HCT116 (cell line): ENCODE results near the gene PLA2G2C. TPM values are rescaled to one million over a fixed set of nuclear protein-coding genes. Genes with fewer than 3 reads are reported as not detected.

Source experiments
- ATAC-seq: fragments of 200-7000 bp; cut with Tn5 transposase; 2 replicates; pipeline ENCODE4 v1.9.1; 2020; ENCODE audit warnings: mild to moderate bottlenecking, moderate library complexity
- BruUV-seq: library from RNA; stranded (reverse); fragments of 400-500 nt; replicated peaks from 2 replicates; lab custom pipeline; 2021; lab: Mats Ljungman, UMichigan
- CTCF ChIA-PET: fragments of 300-600 bp; sonication (Branson Sonifier 250); formaldehyde crosslinking; loops from one replicate; lab custom pipeline; 2021; ENCODE audit warnings: antibody characterized with exemption; lab: Charles Lee
- POLR2A ChIA-PET: fragments of 300-600, 350-600 bp; sonication (Branson Sonifier 250); formaldehyde crosslinking; loops from one replicate; lab custom pipeline; 2021; ENCODE audit warnings: antibody characterized with exemption; lab: Charles Lee
- RAD21 ChIA-PET, 2 experiments: fragments of 300-600 bp; sonication (Branson Sonifier 250); formaldehyde crosslinking; loops; one replicate each; lab custom pipeline; 2023; ENCODE audit warnings: low total read pairs in 2 of 2; ENCODE audit not compliant: uncharacterized antibody in 2 of 2, unreplicated experiment in 2 of 2, low non-redundant PET in 1 of 2; lab: Charles Lee
- DNase-seq: peaks from one replicate; pipeline ENCODE4 v3.0.0-alpha.2; 2010; ENCODE audit warnings: low read depth, low spot score
- H2AFZ ChIP-seq: fragments of 200-600 bp; shearing (Covaris generic), sonication (generic); 2 replicates; pipeline ENCODE4 v1.6.1; 2017; ENCODE audit warnings: low read depth, mixed run types, mixed read lengths, antibody characterized with exemption, low read length; ENCODE audit not compliant: poor library complexity, severe bottlenecking
- H3K27ac ChIP-seq: 2 replicates; pipeline ENCODE4 v1.5.1; 2012; ENCODE audit warnings: low read depth, low read length
- H3K27me3 ChIP-seq: fragments of 200-600 bp; sonication (generic); 2 replicates; pipeline ENCODE4 v1.6.1; 2016; ENCODE audit warnings: mixed run types, low read length, mixed read lengths; ENCODE audit not compliant: insufficient read depth
- H3K36me3 ChIP-seq, 2 experiments: fragments of 200-500 bp in 1 of 2; fragments of 200-600 bp in 1 of 2; sonication (Bioruptor generic) in 1 of 2; sonication (generic) in 1 of 2; 2 replicates each; pipeline versions ENCODE4 v1.5.1 to v1.6.1; 2014 to 2016; ENCODE audit warnings: low read length in 2 of 2, inconsistent platforms in 1 of 2, mixed read lengths in 1 of 2, mixed run types in 1 of 2; ENCODE audit not compliant: insufficient read depth in 2 of 2, control insufficient read depth in 1 of 2
- H3K4me1 ChIP-seq, 2 experiments: fragments of 200-600 bp in 1 of 2; sonication (generic) in 1 of 2; 2 replicates each; pipeline versions ENCODE4 v1.5.1 to v1.6.1; 2012 to 2017; ENCODE audit warnings: low read length in 2 of 2, inconsistent platforms in 1 of 2, mild to moderate bottlenecking in 1 of 2, mixed read lengths in 1 of 2, mixed run types in 1 of 2, moderate library complexity in 1 of 2; ENCODE audit not compliant: insufficient read depth in 2 of 2, control insufficient read depth in 1 of 2
- H3K4me2 ChIP-seq: fragments of 200-600 bp; sonication (generic); 2 replicates; pipeline ENCODE4 v1.6.1; 2017; ENCODE audit warnings: mixed run types, low read length, mixed read lengths
- H3K4me3 ChIP-seq, 2 experiments: fragments of 200-600 bp in 1 of 2; sonication (generic) in 1 of 2; replicated peaks in 1 of 2; 2 replicates each; pipeline ENCODE4 v1.5.1; 2011 to 2016; ENCODE audit warnings: low read length in 2 of 2, control low read depth in 1 of 2, low read depth in 1 of 2, mild to moderate bottlenecking in 1 of 2, mixed read lengths in 1 of 2, mixed run types in 1 of 2
- H3K79me2 ChIP-seq: fragments of 200-600 bp; sonication (generic); 2 replicates; pipeline ENCODE4 v1.6.1; 2017; ENCODE audit warnings: mild to moderate bottlenecking, mixed run types, low read length, moderate library complexity, mixed read lengths; ENCODE audit not compliant: insufficient read depth
- H3K9ac ChIP-seq: fragments of 200-600 bp; sonication (generic); 2 replicates; pipeline ENCODE4 v1.6.1; 2016; ENCODE audit warnings: low read length, mixed read lengths
- H3K9me2 ChIP-seq: fragments of 200-600 bp; sonication (generic), shearing (Covaris generic); 2 replicates; pipeline ENCODE4 v1.6.1; 2017; ENCODE audit warnings: mixed run types, mild to moderate bottlenecking, moderate library complexity; ENCODE audit not compliant: insufficient read depth
- H3K9me3 ChIP-seq, 2 experiments: fragments of 200-500 bp in 1 of 2; fragments of 200-600 bp in 1 of 2; sonication (Bioruptor generic) in 1 of 2; sonication (generic) in 1 of 2; 2 replicates each; pipeline ENCODE4 v1.6.1; 2014 to 2017; ENCODE audit warnings: low read length in 2 of 2, mixed read lengths in 2 of 2, inconsistent platforms in 1 of 2, low read depth in 1 of 2, mild to moderate bottlenecking in 1 of 2, mixed run types in 1 of 2, moderate library complexity in 1 of 2; ENCODE audit not compliant: control insufficient read depth in 1 of 2, insufficient read depth in 1 of 2
- H4K20me1 ChIP-seq: fragments of 200-600 bp; sonication (generic), shearing (Covaris generic); 2 replicates; pipeline ENCODE4 v1.6.1; 2017; ENCODE audit warnings: mixed run types, mild to moderate bottlenecking, moderate library complexity; ENCODE audit not compliant: insufficient read depth
- ATF3 ChIP-seq: IDR thresholded peaks from 2 replicates; pipeline ENCODE4 v1.6.1; 2012
- CBX3 ChIP-seq: IDR thresholded peaks from 2 replicates; pipeline ENCODE4 v1.6.1; 2012; ENCODE audit warnings: low read depth
- CEBPB ChIP-seq: IDR thresholded peaks from 2 replicates; pipeline ENCODE4 v1.6.1; 2012; ENCODE audit warnings: low read depth
- EGR1 ChIP-seq: IDR thresholded peaks from 2 replicates; pipeline ENCODE4 v1.6.1; 2012; ENCODE audit warnings: low read depth
- ELF1 ChIP-seq: IDR thresholded peaks from 2 replicates; pipeline ENCODE4 v1.6.1; 2012; ENCODE audit warnings: low read depth, borderline replicate concordance
- EZH2phosphoT487 ChIP-seq: fragments of 200-600 bp; IDR thresholded peaks from 2 replicates; pipeline ENCODE4 v1.6.1; 2018; ENCODE audit warnings: antibody characterized with exemption, borderline replicate concordance
- MAX ChIP-seq: IDR thresholded peaks from 2 replicates; pipeline ENCODE4 v1.6.1; 2012
- POLR2A ChIP-seq: IDR thresholded peaks from 2 replicates; pipeline ENCODE4 v1.7.0; 2011; ENCODE audit warnings: borderline replicate concordance; ENCODE audit not compliant: insufficient read depth, insufficient read length; ENCODE audit errors: extremely low read depth
- POLR2AphosphoS5 ChIP-seq: IDR thresholded peaks from 2 replicates; pipeline ENCODE4 v1.6.1; 2011; ENCODE audit warnings: mild to moderate bottlenecking, low read depth, low read length, moderate library complexity
- REST ChIP-seq: IDR thresholded peaks from 2 replicates; pipeline ENCODE4 v1.6.1; 2012; ENCODE audit warnings: low read depth
- SIN3A ChIP-seq: IDR thresholded peaks from 2 replicates; pipeline ENCODE4 v1.6.1; 2012; ENCODE audit warnings: low read depth
- SP1 ChIP-seq: IDR thresholded peaks from 2 replicates; pipeline ENCODE4 v1.6.1; 2012; ENCODE audit warnings: low read depth
- TCF7L2 ChIP-seq: IDR thresholded peaks from 2 replicates; pipeline ENCODE4 v1.7.0; 2011; ENCODE audit warnings: borderline replicate concordance, inconsistent platforms; ENCODE audit not compliant: insufficient read depth, insufficient read length; ENCODE audit errors: extremely low read depth
- ZFX ChIP-seq: fragments of 450-650 bp; IDR thresholded peaks from 2 replicates; pipeline ENCODE4 v1.6.1; 2017
- intact Hi-C: fragments of 100-400 bp; cut with micrococcal nuclease; formaldehyde crosslinking; loops from 2 replicates; pipeline ENCODE4 v1.10.0; 2022
- total RNA-seq: library from RNA; stranded (reverse); gene quantifications from one replicate; pipeline ENCODE4 v1.2.1, GENCODE V29; 2021; ENCODE audit not compliant: unreplicated experiment

PLA2G2C gene
- total RNA-seq, 1 experiment from 2014 or later = not detected

GRCh38 chr1:20164694-20165202, 21.6 kb downstream of the PLA2G2C start:
- RAD21 ChIA-PET = interaction anchor here in 1 of 2 experiments (0.5 kb wide), 1 partner anchor 64 kb away, joined by 3 read pairs; no protein-coding TSS in a partner anchor
- BruUV-seq = no TSS peak
- Histone ChIP-seq H2AFZ (no peak overlapping the region), H3K79me2 (no peaks in the 10 kb centered on the region), H3K4me2 (no peak overlapping the region), H3K9me3 (peaks cover 1 to 11% of the 10 kb centered on the region in 2 experiments; a peak in 2 of 4 replicates), H4K20me1 (no peaks in the 10 kb centered on the region), H3K4me3 (no peak overlapping the region), H3K27me3 (no peaks in the 10 kb centered on the region), H3K9me2 (no peaks in the 10 kb centered on the region), H3K4me1 (no peaks in the 10 kb centered on the region), H3K27ac (no peak overlapping the region), H3K36me3 (no peaks in the 10 kb centered on the region), H3K9ac (no peak overlapping the region)
- DNase-seq (no peak), ATAC-seq (no peak)
- intact Hi-C loops = loop anchor here (1.0 to 5.0 kb wide), 2 partner anchors 31 to 328 kb away; no protein-coding TSS in a partner anchor
- no peak for TF ChIP-seq EGR1
- no peak for TF ChIP-seq POLR2AphosphoS5
- TF ChIP-seq ELF1 = no peak
- no peak for TF ChIP-seq REST
- TF ChIP-seq ZFX = no peak
- TF ChIP-seq EZH2phosphoT487 = no peak
- TF ChIP-seq CEBPB = no peak
- TF ChIP-seq POLR2A = no peak
- no peak for TF ChIP-seq SP1
- TF ChIP-seq CBX3 = no peak
- no peak for TF ChIP-seq ATF3
- no peak for TF ChIP-seq TCF7L2
- no peak for TF ChIP-seq MAX
- TF ChIP-seq SIN3A = no peak
- POLR2A ChIA-PET = no interaction called here
- CTCF ChIA-PET = interaction anchor here (1.1 kb wide), 1 partner anchor 29 kb away, joined by 3 read pairs; no protein-coding TSS in a partner anchor
